ENCODE measurements around the gene PSMB5.

Gene PSMB5

DNA sequence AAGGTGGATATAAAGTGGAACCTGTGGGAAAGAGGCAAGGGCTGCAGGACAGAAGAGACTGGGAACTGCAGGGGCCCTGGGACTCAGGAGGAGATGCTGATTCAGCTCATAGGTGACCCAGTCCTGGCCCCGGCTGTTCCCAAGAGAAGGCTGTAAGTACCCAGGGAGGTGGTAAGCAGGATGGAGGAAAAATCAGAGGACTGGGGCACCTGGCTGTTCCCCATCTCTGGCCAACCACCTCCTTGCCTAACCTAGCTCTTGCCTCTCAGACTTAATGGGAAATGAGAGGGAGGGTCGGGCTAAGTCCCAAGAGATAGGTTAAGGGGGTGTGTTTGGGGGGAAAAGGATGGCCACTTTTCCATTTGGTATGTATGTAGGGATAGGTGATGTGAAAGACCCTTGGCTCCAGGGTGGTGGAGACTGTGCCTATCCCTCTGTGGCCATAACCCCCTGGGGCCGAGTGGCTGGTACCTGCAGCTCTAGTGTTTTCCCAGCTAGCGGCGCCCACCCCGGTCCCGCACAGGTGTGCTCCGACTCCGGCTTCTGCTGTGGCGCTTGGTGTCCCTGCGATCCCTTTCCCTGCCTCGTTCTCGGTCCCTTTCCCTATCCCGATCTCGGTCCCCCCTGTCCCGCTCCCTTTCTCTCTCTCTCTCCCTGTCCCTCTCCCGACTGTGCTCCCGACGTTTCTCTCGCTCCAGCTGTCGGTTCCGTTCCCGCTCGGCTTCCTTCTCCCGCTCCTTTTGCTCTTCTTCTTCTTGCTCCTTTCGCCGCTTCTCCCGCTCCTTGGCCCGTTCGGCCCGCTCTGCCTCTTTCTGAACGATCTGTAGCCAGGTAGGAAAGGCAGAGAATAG is 24.2 kb upstream of the PSMB5 start:
- DNase-seq = no peak

DNA sequence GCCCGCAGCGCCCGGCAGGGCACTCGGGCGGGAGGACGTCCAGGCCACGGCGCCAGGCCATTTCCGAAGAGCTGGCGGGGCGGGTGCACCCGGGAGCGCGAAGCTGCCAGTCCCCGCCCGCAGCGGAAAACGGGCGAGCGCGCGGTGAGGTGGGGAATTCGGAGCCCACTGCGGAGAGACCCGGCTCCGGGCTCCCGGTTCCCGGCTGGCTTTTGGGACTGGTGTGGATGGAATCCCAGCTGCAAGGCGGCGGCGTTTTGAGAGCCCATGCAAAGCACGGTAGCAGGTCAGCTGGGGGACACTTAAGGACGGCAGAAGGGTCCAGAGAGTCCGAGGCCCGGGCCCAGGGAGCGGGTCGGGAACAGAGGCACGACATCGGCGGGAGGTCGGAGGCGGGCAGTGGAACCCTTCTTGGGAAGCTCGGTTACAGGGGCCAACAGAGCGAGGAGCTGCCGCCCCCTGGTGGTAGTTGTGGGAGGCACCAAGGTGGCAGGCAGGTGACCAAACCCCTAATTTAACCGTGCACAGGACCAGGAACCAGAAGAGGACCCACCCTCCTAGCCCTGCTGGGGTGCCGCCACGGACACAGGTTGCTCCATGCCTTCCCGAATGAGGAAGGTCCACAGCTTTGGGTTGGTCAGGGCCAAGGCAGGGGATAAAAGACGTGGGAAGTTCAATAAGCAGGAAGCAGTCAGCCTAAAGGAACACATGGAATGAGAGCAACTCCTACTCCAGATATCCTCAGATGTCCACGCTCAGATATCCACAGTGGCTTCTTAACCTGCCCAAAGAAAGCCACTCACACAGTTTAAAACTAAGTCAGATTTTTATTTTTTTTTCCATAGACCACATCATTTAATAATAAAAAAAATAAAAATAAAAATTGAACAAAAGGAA is 23.3 kb upstream of the PSMB5 start:
- DNase-seq = no peak

DNA sequence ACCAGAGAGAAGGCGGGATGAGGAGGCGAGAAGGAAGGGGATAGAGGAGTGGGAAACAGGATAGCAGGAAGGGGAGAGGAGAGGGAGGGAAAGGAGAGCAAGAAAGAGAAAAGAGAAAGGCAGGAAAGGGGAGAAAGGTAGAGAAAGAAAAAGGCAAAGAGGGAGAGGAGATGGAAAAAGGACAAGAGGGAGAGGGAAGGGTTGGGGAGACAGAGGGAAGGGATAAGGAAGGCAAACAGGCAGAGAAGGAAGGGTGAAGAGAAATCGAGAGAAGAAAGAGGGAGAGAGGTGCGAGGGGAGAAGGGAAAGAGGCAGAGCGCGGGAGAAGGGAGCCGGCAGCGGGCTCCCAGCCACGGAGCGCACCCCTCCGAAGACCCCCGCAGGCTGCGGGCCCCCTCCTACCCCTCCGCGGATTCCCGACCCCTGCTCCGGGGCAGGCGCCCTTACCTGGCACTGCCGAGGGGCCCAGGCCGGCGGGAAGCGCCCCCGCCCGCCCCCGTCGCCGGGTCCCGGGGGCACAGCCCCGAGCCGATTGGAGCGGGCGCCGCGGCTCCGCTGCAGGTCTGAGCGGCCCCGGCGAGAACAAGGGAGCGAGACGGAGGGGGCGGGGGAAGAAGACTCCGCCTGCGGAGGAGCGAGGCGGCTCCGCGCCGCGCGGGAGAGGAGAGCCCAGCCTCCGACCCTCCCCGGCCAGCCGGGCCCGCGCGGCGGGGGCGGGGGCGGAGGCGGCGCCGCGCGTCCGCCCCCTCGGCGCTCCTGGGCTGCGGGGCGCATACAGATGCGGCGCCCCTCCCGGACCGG is 22.5 kb upstream of the PSMB5 start, which contains the start of gene CDH24:
CDH24 (minus strand) TSS at position 565 of the 801 bp plus-strand sequence. CDS start 1,787 bp downstream, outside the sequence.
- DNase-seq = no peak

DNA sequence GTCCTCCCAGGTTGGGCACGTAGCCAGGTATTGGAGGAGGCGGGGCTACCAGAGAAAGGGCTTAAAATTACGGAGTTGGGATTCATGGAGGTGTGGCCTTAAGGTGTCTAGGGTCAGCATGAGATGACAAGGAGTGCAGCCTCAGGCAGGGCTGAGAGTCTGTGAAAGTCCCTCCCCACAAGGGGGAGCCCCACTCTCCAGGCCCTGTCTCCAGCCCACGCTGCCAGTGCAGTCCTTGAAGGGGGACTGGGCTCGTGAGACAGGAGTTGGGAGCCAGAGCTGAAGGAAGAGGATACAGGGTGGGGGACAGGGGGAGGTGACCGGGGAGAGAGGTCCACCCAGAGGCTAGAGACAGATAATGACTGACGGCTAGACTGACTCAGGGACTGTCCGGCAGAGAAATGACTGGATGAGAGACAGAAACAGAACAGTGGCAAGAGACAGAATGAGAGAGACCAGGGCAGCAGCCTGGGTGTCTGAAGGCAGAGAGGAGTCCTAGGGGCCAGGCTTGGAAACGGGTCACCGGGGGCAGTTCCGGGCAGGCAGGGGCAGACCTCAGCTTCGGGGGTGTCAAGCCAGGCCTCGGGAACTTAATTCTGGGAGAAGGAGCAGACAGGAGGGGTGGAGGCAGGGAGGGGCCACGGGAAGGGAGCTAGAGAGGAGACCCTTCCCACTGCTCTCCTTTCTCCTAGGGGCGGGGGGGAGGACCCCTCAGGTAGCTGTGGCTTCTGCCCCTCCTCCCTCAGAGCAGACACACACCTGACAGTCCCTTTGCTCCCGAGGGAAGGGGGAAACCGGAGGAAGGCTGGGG is 21.6 kb upstream of the PSMB5 start:
- DNase-seq = no peak

- no peak for DNase-seq
Measured at GRCh38 chr14:23055621-23056144, 21.0 kb upstream of the PSMB5 start.

- no peak for DNase-seq
Measured at GRCh38 chr14:23055147-23055550, 20.4 kb upstream of the PSMB5 start.

DNA sequence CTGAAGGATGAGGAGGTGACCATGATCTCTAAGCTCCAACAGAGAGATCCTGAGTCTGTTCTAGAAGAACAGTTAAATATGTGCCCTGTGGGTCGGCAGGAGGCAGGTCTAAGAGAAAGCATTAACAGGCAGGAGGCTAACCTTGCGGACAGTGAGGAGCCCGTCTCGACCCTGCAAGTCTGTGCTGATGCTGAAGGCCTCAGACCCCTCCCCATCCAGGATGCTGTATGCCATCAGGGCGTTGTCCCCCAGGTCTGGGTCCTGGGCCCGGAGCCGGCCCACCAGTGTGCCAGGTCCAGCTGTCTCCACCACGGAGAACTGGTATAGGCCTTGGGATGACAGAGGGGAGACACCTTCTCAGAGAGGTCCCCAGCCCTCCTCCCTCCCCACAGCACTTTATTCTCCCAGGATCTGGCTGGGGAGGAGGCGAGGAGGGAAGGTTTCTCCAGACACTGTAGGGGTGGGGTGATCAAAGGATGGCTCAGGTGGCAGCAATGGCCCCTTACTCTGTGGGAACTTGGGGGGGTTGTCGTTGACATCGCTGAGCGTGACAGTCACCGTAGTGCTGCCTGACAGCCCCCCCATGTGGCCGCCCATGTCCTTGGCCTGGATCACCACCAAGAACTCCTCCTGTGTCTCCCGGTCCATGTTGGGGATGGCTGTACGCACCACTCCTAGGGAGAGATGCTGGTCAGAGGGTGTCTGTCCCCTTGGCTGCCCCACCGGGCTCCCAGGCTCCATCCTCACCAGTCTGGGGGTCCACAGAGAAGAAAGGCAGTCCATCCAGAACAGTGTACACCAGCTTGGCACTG is 19.5 kb upstream of the PSMB5 start:
- no peak for DNase-seq

- DNase-seq = no peak
Measured at GRCh38 chr14:23053426-23053825, 18.7 kb upstream of the PSMB5 start.

DNA sequence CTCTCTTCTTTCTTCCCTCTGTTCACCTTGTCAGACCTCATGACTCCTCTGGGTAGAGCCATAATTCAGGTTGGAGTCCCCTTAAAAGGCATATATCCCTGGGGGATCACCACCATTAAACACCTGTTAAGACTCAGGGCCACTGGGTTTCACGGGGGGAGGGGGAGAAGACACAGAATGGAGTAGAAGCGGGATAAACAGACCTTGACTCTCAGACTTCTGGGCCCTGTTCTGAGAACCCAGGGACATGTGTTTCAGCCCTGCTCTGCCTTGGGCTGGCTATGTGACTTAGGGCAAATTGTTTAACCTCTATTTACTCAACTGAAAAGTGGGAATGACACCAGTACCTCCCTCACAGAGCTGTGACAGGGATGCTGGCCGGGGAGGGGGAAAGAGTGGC is 18.0 kb upstream of the PSMB5 start:
- DNase-seq = no peak

GRCh38 chr14:23052182-23052623 is 17.5 kb upstream of the PSMB5 start:
- no peak for DNase-seq

DNA sequence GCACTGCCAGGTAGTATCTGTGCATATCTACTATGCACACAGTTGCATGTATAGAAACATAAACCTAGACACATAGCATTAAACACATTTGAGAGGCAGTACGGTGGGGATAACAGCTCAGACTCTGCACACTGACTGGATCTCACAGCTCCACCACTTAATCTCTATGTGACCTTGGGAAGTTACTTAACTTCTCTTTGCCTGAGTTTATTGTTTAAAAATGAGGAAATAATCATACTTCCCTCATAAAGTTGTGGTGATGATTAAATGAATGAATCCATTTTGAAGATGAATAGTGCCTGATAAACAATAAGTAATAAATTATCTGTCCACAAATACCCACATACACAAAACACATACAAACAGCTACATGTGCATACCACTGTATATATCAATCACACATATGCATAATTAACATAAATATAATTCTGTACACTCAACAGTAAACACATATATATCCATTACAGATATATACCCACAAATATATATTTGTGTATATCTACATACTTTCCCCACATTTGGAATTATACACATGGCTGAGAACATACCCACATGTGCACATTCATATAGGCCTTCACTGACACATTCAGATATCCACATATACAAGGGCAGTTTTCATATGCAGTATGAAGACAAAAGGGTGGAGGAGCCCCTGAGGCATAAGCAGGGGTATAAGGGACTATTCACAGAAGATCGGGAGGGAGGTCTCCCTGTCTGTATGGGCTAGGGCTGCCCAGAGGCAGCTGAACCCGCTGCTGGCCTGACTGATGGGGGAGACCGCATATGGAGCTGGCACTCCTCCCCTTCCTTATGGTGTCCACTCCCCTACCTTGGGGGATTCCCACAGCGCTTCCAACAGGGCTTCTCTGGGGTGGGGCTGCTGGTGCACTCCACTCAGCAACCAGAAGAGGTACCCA is 16.7 kb upstream of the PSMB5 start:
- no peak for DNase-seq

- no peak for DNase-seq
Measured at GRCh38 chr14:23049011-23049410, 14.3 kb upstream of the PSMB5 start.

- no peak for DNase-seq
Measured at GRCh38 chr14:23047751-23048693, 13.3 kb upstream of the PSMB5 start.

DNA sequence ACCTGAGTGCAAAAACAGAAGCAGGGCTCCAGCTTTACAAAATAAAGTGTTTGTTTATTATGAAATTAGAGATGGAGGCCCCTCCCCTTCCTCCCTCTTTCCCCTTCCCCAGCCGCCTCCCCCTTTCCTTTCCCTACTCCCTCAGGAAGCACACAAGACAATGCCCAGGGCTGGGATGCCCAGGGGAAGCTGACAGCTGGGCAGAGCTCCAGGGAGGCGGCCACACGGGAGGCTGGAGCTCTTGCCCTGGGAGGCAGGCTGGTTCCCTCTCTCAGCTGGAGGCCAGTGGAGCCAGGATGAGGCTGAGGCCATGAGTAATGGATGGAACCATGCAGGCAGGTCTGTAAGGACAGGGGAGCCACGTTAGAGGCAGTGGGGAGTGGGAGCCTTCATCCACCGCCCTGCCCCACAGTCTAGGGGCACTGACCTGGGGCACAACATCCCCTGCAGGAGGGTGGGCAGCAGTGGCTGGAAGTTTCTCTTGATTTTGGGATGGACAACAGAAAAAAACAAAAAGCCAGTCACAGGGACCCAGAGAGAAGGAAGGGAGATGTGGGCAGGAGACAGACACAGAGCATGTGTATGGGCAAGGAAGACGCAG is 12.4 kb upstream of the PSMB5 start:
- DNase-seq = no peak

DNA sequence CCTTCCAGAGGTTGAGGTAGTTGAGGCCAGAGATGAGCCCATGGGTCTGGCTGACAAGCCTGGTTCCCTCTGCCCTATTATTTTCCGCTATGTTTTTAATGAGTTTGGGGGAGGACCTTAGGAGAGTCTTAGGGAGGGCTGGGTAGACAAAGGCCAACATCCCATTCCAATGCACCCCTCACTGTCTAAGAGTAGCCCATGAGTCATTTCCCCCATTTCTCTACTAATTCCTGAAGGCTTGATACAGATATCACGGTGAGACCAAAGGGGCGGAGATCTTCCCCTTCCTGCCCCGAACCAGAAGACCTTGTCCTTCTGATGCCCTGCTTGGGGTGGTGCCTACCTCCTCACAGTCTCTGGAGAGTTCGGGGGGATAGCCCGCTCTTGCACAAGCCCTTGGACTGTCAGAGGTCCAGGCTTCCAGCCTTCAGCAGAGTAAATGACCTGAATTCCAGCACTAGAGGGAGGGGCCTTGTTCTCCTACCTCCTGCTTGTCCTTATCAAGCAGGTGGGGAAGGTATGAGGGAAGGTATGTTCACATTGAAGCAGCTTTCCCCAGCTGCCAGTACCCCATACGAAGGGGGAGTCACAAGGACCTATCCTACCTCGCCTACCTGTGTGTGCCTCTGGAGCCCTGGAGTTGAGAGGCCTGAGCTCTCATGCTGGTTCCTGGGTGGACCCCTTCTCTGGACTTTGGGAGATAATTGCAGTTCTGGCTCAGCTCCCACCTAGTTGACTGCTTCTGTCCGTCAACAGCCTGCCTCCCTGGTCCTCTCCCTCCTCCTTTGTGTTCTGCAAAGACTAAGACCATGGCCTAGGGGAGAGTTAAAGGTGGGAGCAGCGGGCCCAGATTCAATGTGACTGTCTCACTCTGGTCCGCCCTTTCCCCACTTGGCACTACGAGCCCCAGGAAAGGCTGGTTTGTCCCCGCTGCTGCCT is 11.0 kb upstream of the PSMB5 start:
- DNase-seq = no peak

DNA sequence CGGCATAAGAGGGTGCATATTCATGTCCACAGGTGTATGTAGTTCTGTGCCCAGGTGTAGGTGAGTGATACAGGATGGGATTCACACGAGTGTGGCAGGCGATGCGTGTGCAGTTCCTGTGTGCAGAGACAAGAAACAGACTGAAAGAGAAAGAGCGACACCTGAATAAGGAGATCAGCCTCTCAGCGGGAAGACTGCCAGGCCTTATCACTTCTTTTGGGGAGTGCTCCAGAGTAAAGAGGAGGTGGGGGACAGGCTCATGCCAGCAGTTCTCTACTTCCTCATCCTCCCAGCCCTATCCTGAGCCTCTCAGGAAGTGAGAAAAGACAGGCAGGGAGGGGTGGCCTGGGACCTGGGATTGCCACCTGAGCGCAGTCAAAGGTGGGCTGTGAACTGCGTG is 10.1 kb upstream of the PSMB5 start:
- DNase-seq = no peak

GRCh38 chr14:23043754-23044153 is 9.1 kb upstream of the PSMB5 start:
- DNase-seq = no peak
